ENCODE measurements around the gene SMC1B.
"Not testable (repeated sequence)": the region's sequence is repeated elsewhere in the genome, so short reads cannot be mapped to it uniquely, and the experiment has no call there.

Gene SMC1B

DNA sequence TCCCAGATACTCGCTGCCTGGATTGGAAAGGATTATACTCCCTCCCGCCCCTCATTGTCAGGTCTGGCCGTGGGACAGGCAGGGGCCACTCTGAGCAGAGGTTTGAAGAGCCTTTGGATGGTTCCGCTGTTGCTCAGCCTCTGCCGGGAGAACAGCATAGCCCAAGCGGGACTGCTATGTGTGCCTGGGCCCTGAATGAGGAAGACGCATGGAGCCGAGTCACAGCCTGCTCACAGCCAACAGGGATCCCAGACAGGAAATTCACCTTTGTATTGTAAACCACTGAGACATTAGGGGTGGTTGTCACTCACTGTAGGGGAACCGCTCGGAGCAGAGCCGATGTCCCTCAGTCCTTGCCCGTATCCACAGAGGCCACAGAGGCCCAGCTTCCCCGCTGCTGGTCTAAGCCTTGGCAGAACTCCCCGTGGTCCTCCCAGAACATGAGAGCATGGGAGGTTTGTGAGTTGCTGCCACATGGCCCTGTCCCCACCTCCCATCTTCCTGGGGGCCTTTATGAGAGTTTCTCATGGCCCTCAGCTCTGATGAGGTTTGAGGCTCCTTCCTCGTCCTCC lies 114.4 kb downstream of the SMC1B start:
- no peak for DNase-seq (ENCODE audit: low read depth in 2 of 2)

DNA sequence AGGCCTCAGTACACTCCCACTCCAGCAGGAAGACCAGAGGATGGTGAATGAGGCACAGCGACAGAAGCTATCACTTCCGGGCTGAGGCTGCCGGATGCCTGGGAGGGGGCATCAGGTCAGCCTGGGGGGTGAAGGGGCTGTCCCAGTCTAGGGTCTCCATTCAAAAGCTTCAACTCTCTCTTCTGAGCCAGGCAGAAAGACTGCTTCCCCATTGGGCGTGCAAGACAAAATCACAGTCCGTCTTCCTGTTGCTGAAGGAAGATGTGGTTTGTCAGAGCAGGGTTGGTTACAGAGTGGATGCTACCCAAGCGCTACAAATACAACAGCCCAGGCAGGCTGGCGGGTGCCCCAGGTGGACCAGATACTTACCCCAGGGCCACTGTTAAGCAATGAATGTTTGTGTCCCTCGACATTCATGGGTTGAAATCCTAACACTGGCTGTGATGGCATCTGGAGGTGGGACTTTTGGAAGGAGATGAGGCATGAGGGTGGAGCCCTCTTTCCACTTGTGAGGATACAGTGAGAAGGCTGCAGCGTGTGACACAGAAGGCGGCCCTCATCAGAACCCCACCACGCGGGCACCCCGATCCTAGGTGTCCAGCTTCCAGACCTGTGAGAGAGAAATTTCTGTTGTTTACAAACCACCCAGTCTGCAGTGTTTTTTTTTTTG lies 116.6 kb downstream of the SMC1B start:
- no peak for DNase-seq (ENCODE audit: low read depth in 2 of 2)

DNA sequence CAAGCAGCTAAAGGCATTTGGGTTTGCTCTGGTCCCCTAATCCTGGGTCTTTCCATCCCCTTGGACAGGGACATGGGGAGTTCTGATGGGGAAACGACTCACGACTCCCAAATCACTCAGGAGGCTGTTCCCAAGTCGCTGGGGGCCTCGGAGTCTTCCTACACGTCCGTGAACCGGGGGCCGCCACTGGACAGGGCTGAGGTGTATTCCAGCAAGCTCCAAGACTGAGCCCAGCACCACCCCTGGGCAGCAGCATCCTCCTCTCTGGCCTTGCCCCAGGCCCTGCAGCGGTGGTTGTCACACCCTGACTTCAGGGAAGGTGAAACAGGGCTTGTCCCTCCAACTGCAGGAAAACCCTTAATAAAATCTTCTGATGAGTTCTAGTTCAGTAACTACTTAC lies 117.9 kb downstream of the SMC1B start:
- no peak for DNase-seq (ENCODE audit: low read depth in 2 of 2)

DNA sequence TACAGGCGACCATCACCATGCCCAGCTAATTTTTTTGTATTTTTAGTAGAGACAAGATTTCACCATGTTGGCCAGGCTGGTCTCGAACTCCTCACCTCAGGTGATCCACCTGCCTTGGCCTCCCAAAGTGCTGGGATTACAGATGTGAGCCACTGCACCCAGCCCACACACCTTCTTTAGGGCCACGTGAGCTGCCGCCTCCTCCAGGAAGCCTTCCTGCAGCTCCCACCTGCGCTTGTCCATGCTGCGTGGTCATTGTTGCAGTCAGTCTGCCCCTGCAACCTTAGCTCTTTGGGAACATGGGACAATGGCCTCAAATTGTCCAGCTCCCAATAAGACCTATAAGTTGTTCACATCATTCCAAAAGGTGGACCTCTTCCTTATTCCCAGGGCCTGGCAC lies 118.4 kb downstream of the SMC1B start:
- DNase-seq (ENCODE audit: low read depth in 2 of 2): not testable (repeated sequence)

Measured in activated CD8-positive, alpha-beta memory T cell treated with anti-CD3 and anti-CD28 coated beads for 4 hours (primary cell).